ENCODE measurements around the gene RSPH10B2. TPM values are rescaled to one million over a fixed set of nuclear protein-coding genes. Genes with fewer than 3 reads are reported as not detected.
"Not testable (repeated sequence)": the region's sequence is repeated elsewhere in the genome, so short reads cannot be mapped to it uniquely, and the experiment has no call there.

Gene RSPH10B2
- total RNA-seq, 3 donors from 2014 or later: 0.13 to 0.54 (median 0.35) TPM

DNA sequence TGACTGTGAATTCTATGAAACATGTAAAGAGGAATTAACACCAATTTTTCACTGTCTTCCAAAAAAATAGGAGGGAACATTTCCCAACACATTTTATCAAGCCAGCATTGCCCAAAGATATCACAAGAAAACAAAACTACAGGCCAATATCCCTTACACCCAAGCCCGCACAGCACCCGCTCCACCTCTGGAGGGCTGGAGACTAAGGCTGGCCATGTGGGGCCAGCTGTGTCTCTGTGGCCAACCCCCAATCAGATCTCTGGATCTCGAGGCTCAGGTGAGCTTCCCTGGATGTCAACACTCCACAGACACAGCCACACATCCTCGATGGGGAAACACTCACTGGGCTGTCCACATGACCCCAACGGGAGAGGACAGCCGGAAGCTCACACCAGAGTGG, 54.1 kb downstream of the RSPH10B2 start:
- DNase-seq; H3K9me3 Mint-ChIP-seq; ATAC-seq; H3K4me3 Mint-ChIP-seq; H3K36me3 Mint-ChIP-seq (ENCODE audit: insufficient read depth); H3K27me3 Mint-ChIP-seq (ENCODE audit: low read depth); H3K4me1 Mint-ChIP-seq (ENCODE audit: low read depth): not testable (repeated sequence)

DNA sequence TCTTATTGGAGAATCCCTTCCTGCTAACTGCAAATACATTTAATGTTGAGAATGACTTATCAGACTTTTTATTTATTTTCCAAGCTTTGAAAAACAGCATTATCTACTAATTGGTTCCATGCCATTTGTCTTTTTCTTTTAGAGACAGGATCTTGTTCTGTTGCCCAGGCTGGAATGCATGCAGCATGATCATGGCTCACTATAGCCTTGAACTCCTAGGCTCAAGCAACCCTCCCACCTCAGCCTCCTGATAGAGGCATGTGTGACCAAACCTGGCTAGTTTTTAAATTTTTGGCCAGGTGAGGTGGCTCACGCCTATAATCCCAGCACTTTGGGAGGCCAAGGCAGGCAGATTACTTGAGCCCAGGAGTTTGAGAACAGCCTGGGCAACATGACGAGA, 59.1 kb downstream of the RSPH10B2 start:
- not testable (repeated sequence) for H3K9me3 Mint-ChIP-seq; H3K36me3 Mint-ChIP-seq (ENCODE audit: insufficient read depth); ATAC-seq; H3K4me3 Mint-ChIP-seq; H3K4me1 Mint-ChIP-seq (ENCODE audit: low read depth); H3K27me3 Mint-ChIP-seq (ENCODE audit: low read depth); DNase-seq

DNA sequence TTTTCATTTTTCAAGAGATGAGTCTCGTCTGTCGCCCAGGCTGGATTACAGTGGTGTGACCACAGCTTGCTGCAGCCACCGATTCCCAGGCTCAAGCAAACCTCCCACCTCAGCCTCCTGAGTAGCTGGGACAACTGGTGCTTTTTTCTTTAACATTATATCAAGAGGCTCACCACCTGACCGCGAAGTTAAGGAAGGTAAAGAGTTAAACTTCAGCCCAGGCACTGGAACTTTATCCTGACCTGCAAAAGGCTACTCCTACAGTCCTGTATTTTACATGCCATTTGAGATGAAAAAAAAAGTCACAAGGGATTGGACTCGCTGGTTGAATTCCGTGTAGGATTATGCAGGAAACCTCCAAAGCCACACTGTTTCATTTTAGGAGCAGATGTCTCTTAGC, 61.6 kb downstream of the RSPH10B2 start:
- ATAC-seq; H3K4me1 Mint-ChIP-seq (ENCODE audit: low read depth); H3K9me3 Mint-ChIP-seq; H3K4me3 Mint-ChIP-seq; H3K27me3 Mint-ChIP-seq (ENCODE audit: low read depth); DNase-seq: not testable (repeated sequence)
- peaks cover 13% of the 10 kb centered on the region for H3K36me3 Mint-ChIP-seq (ENCODE audit: insufficient read depth)

DNA sequence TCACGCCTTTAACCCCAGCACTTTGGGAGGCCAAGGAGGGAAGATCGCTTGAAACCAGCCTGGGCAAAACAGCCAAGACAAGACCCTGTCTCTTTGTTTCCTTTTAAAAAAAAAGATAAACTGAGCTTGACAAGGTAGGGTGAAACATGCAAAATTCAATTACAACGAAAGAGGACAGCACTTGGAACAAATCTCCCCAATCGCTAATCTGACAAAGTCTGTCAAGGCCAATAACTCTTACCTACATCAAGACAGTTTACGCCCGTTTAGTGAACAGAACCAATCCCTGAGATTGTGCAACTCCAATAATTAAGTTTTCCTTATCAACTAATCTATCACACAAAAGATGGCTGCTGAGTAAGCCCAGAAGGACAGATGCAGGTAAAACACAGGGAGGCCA, 67.7 kb downstream of the RSPH10B2 start:
- H3K9me3 Mint-ChIP-seq; DNase-seq; ATAC-seq; H3K4me3 Mint-ChIP-seq; H3K27me3 Mint-ChIP-seq (ENCODE audit: low read depth); H3K4me1 Mint-ChIP-seq (ENCODE audit: low read depth): not testable (repeated sequence)
- peaks cover 14% of the 10 kb centered on the region for H3K36me3 Mint-ChIP-seq (ENCODE audit: insufficient read depth)

DNA sequence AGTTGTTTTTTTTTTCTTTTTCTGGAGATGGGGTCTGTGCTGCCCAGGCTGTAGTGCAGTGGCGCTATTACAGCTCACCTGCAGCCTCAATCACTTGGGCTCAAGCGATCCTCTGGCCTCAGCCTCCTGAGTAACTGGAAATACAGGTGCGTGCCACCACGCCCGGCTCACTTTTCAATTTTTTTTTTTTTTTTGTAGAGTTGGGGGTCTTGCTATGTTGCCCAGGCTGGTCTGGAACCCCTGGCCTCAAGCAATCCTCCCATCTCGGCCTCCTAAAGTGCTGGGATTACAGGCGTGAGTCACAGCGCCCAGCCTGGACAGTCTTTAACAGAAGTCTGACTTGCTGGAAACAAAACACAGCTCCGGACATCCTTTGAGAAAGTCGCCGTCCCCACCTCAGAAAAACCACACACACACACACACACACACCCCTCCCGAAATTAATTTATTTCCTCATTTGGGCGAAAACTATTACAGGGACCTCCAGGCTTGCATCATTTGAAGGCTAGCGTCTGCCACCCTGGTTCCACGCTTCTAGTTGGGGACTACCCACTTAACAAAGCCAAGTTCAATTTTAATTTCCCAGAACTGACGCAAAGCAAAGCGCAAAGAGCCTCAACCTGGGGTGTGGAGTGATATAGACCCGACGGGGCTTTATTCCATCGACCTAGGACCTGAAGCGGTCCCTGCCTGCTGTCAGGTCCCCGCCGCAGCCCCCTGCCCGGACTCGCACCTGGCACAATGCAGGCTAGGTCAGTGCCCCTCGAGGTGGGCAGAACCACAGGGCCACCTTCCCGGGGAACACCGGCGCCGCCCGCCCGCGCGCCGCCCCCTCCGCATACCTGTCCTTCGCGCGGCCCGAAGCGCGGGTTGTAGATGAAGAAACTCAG, 71.6 kb downstream of the RSPH10B2 start:
- H3K27me3 Mint-ChIP-seq (ENCODE audit: low read depth); H3K4me1 Mint-ChIP-seq (ENCODE audit: low read depth); DNase-seq; H3K9me3 Mint-ChIP-seq; H3K36me3 Mint-ChIP-seq (ENCODE audit: insufficient read depth): not testable (repeated sequence)
- peak; percentile 55 to 56 for ATAC-seq
- H3K4me3 Mint-ChIP-seq: peak overlapping the region; percentile 77

DNA sequence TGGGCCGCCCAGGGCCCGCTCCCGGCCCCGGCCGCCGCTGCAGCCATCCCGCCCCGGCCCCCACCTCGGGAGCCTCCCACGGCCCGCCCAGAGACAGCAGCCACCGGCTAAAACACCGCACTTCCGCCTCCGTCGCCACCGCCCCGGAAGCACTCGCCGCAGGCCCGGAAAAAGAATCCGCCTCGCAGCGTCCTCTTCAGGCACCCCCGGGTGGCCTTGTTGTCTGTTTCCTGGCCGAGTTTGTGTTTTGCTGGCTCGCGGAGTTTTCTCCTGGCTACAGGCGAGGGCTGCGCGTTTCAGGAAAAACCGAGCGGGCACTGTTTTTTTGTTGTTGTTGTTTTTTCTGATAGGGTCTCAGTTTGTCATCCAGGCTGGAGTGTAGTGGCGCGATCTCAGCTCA, 72.2 kb downstream of the RSPH10B2 start, which contains the start of gene CCZ1B:
TSS of gene CCZ1B (minus strand) at position 125 of the 400 bp plus-strand sequence. CDS start at position 47, 78 bp downstream.
- H3K4me3 Mint-ChIP-seq: peak within 1 kb of the TSS; percentile 94
- DNase-seq: peak; percentile 78
- not testable (repeated sequence) for H3K27me3 Mint-ChIP-seq (ENCODE audit: low read depth); H3K9me3 Mint-ChIP-seq; H3K4me1 Mint-ChIP-seq (ENCODE audit: low read depth); H3K36me3 Mint-ChIP-seq (ENCODE audit: insufficient read depth)
- ATAC-seq: peak; percentile 95 to 97

DNA sequence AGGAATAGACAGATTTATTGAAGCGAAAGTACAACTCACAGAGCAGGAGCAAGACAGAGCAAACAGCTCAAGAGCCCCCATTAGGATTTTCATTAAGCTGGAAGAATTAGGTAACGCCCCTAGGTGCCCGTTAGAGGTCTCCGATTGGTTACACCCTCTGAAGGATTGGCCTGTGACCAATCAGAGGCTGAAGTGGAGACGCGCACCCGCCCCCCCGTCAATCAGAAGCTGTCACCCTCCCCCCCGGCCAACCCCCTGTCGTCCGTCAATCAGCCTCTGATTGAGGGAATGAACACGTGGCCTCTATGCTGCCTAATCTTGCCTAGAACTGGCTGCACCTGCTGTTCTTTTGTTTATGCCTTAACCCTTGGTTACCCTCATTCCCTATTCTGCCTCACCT, 73.3 kb downstream of the RSPH10B2 start:
- peak overlapping the region; percentile 49 for H3K4me3 Mint-ChIP-seq
- ATAC-seq, H3K9me3 Mint-ChIP-seq: not testable (repeated sequence)

DNA sequence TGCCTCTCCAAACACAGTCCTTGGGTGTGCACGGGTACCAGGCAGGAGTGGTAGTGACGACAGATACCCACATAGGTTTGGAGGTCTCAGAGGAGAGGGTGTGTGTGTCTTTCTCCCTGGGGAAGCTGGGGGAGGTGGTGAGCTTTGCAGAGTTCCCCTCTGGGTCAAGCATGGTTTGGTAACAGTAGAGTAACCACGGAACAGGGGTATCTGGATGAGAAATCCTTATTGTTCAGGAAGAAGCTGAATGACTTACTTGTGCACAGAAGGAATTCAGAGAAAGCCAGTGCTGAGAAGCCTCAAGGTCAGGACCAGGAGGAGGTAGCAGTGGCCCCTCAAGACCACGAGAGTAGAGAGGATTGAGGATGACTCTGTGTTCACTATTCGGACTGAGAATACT, 75.7 kb downstream of the RSPH10B2 start:
- not testable (repeated sequence) for H3K36me3 Mint-ChIP-seq (ENCODE audit: insufficient read depth); H3K4me1 Mint-ChIP-seq (ENCODE audit: low read depth); H3K27me3 Mint-ChIP-seq (ENCODE audit: low read depth); H3K4me3 Mint-ChIP-seq; H3K9me3 Mint-ChIP-seq; DNase-seq; ATAC-seq

More for the DNA sequence above, 73.3 kb downstream of the RSPH10B2 start:
- not testable (repeated sequence) for H3K36me3 Mint-ChIP-seq (ENCODE audit: insufficient read depth); DNase-seq; H3K27me3 Mint-ChIP-seq (ENCODE audit: low read depth); H3K4me1 Mint-ChIP-seq (ENCODE audit: low read depth)

DNA sequence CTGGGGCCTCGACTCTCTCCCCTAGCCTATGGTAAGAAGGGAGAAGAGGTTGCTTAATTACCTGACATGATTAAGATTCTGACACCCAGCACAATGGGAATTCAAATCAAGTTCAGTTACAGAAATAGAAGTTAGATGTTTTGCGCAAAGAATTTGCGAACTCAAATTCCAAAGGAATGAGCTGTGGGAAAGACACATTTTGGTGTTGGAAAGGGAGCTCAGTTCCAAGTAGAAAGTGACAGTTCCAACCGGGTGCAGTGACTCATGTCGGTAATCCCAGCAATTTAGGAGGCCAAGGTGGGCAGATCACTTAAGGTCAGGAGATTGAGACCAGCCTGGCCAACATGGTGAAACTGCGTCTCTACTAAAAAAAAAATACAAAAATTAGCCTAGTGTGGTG, 76.1 kb downstream of the RSPH10B2 start:
- not testable (repeated sequence) for DNase-seq; H3K4me3 Mint-ChIP-seq; ATAC-seq; H3K4me1 Mint-ChIP-seq (ENCODE audit: low read depth); H3K36me3 Mint-ChIP-seq (ENCODE audit: insufficient read depth); H3K9me3 Mint-ChIP-seq
- H3K27me3 Mint-ChIP-seq (ENCODE audit: low read depth): peaks cover 12% of the 10 kb centered on the region

DNA sequence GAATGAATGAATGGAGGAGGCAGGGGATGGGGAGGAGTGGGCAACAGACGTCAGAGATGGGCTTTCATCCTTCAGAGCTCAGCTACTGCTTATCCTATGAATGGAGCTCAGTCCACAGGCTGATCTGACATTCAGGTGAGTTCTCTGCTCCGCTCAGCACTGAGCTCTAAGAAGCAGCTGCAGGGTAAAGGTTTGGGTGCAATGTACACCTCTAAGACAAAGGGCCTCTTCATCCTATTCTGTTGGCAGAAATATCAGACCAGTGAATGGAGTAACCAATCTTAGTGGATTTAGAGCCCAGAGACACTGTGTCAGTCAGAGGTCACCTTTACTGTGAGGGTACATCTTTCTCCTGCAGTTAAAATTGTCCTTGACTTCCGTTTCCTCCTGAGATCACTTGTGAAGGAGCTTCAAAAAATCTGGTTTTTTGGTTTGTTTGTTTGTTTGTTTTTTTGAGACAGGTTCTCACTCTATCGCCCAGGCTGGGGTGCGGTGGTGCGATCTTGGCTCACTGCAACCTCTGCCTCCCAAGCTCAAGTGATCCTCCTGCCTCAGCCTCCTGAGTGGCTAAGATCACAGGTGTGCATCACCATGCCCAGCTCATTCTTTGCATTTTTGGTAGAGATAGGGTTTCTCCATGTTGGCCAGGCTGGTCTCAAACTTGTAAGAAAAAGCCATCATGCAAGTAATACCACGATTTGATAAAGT, 77.3 kb downstream of the RSPH10B2 start:
- H3K27me3 Mint-ChIP-seq (ENCODE audit: low read depth): peaks cover 22% of the 10 kb centered on the region
- no peak for ATAC-seq
- H3K36me3 Mint-ChIP-seq (ENCODE audit: insufficient read depth): no peaks in the 10 kb centered on the region
- DNase-seq: no peak
- H3K4me1 Mint-ChIP-seq (ENCODE audit: low read depth): peaks cover 1% of the 10 kb centered on the region
- no peak overlapping the region for H3K4me3 Mint-ChIP-seq
- no peaks in the 10 kb centered on the region for H3K9me3 Mint-ChIP-seq

DNA sequence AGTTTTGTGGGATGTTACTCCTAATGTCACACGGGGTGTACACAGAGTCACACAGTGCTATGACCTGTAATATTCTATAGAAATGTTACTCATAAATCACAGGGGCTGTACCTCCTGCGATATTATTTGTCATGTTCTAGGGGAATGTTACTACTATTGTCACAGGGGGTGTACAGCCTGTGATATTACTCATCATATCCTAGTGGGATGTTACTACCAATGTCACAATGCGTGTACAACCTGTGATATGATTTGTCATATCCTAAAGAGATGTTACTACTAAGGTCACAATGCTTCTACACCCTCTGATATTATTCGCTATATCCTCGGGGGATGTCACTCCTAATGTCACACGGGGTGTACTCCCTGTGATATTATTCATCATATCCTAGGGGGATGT, 79.7 kb downstream of the RSPH10B2 start:
- H3K27me3 Mint-ChIP-seq (ENCODE audit: low read depth): peaks cover 33% of the 10 kb centered on the region

DNA sequence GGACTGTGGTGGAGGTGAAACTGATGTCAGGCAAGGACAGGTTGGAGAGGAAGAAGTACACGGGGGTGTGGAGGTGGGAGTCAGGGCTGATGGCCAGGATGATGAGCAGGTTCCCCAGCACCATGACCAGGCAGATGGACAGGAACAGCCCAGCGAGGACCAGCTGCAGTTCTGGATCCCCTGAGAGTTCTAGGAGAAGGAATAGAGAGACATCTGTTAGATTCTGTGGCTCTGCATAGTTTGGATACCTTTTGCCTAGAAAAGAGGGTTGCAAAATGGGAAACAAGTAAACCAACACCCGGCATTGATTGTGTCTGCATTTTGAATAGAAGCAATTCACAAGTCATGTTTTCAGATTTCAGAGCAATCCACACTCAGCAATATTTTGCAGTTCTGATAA, 81.6 kb downstream of the RSPH10B2 start:
- not testable (repeated sequence) for H3K4me3 Mint-ChIP-seq; ATAC-seq; H3K4me1 Mint-ChIP-seq (ENCODE audit: low read depth); DNase-seq; H3K9me3 Mint-ChIP-seq; H3K36me3 Mint-ChIP-seq (ENCODE audit: insufficient read depth)
- H3K27me3 Mint-ChIP-seq (ENCODE audit: low read depth): peaks cover 36% of the 10 kb centered on the region

More for the DNA sequence above, 79.7 kb downstream of the RSPH10B2 start:
- Mint-ChIP-seq H3K4me3 (no peak overlapping the region), H3K4me1 (ENCODE audit: low read depth) (no peaks in the 10 kb centered on the region), H3K9me3 (no peaks in the 10 kb centered on the region), H3K36me3 (ENCODE audit: insufficient read depth) (no peaks in the 10 kb centered on the region)
- ATAC-seq (peak; percentile 48 to 52), DNase-seq (no peak)

DNA sequence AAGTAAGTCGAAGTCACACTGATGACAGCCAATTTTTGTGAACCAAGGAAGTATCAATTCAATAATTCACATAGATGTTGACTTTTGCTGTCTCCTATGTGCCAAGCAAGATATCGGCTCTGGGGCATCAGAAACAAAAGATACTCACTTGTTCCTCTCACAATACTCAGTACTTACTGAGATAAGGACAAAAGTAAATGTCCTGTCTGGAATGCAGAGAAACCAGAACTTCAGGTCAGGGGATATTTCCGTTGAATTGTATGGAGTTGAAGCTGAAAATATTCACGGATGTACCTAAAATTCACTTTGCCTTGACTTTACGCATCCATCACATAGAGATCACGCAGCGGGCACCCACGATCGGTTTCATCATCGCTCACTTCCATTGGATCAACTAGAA, 83.2 kb downstream of the RSPH10B2 start:
- not testable (repeated sequence) for H3K9me3 Mint-ChIP-seq; H3K4me3 Mint-ChIP-seq; H3K4me1 Mint-ChIP-seq (ENCODE audit: low read depth); H3K36me3 Mint-ChIP-seq (ENCODE audit: insufficient read depth); ATAC-seq; DNase-seq
- peaks cover 44% of the 10 kb centered on the region for H3K27me3 Mint-ChIP-seq (ENCODE audit: low read depth)

DNA sequence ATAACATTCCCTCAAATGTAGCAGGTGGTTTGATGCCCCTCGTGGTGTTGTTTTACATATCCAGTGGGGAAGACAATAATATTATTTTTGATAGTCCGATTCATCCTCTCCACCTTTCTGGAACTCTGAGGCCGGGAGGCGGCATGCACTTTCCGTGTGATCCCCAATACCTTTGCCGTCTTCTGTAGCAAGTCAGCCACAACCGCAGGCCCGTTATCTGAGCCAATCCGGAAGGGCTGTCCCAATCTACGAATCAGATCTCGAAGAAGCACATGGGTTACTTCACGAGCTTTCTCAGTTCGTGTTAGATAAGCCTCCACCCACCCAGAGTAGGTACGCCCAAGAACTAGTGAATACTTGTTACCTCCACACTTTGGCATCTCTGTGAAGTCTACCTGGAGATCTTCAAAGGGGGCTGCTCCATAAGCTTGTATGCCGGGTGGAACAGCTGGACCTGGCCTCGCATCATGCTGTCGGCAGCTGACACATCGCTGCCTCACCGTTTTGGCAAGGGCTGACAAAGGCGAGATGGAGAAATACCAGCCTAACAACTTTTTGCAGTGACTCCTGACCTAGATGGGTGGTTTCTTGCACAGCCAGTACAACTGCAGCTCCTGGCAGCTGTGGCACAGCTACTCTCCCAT, 88.5 kb downstream of the RSPH10B2 start:
- peaks cover 37% of the 10 kb centered on the region for H3K27me3 Mint-ChIP-seq (ENCODE audit: low read depth)
- not testable (repeated sequence) for DNase-seq; H3K36me3 Mint-ChIP-seq (ENCODE audit: insufficient read depth); H3K4me1 Mint-ChIP-seq (ENCODE audit: low read depth); H3K9me3 Mint-ChIP-seq; ATAC-seq; H3K4me3 Mint-ChIP-seq
